GM12874 (cell line): ENCODE results near the gene CYP4A22.

Experiments
- CTCF ChIP-seq: IDR thresholded peaks from 2 replicates; pipeline ENCODE4 v1.5.1; 2011; ENCODE audit warnings: low read depth, mild to moderate bottlenecking, control low read depth, low read length, moderate library complexity; ENCODE audit not compliant: insufficient read depth

Gene CYP4A22

GRCh38 chr1:47192458-47193384 is 55.5 kb downstream of the CYP4A22 start:
- TF ChIP-seq CTCF: peak; percentile 97

GRCh38 chr1:47194311-47194710 is 57.1 kb downstream of the CYP4A22 start:
- TF ChIP-seq CTCF: no peak

GRCh38 chr1:47196622-47197021 is 59.4 kb downstream of the CYP4A22 start:
- no peak for TF ChIP-seq CTCF

GRCh38 chr1:47198214-47198613 is 61.0 kb downstream of the CYP4A22 start:
- no peak for TF ChIP-seq CTCF
